Endodermal cell (in vitro differentiated cells): ENCODE measurements around the gene CHAT. TPM values are rescaled to one million over a fixed set of nuclear protein-coding genes. Genes with fewer than 3 reads are reported as not detected.

Experiments used
- DNase-seq: peaks from one replicate; pipeline ENCODE4 v3.0.0-alpha.2; 2017
- H3K27ac ChIP-seq: 2 replicates; pipeline ENCODE4 v1.5.1; 2013; ENCODE audit warnings: mild to moderate bottlenecking, low read depth, low read length, moderate library complexity
- H3K27me3 ChIP-seq: 2 replicates; pipeline ENCODE4 v1.6.1; 2013; ENCODE audit warnings: mild to moderate bottlenecking, low read length, moderate library complexity; ENCODE audit not compliant: insufficient read depth, control insufficient read depth, poor library complexity, severe bottlenecking
- H3K36me3 ChIP-seq: 2 replicates; pipeline ENCODE4 v1.7.0; 2013; ENCODE audit warnings: mild to moderate bottlenecking, low read length, moderate library complexity; ENCODE audit not compliant: control insufficient read depth, insufficient read depth
- H3K4me1 ChIP-seq: one replicate; pipeline ENCODE4 v1.7.0; 2013; ENCODE audit warnings: low read length; ENCODE audit not compliant: control insufficient read depth, insufficient read depth
- H3K4me3 ChIP-seq: 2 replicates; pipeline ENCODE4 v1.5.1; 2013; ENCODE audit warnings: mild to moderate bottlenecking, low read length, moderate library complexity
- H3K9ac ChIP-seq: 2 replicates; pipeline ENCODE4 v1.6.1; 2013; ENCODE audit warnings: mild to moderate bottlenecking, low read length, moderate library complexity; ENCODE audit not compliant: poor library complexity, severe bottlenecking; ENCODE audit errors: extremely low read depth
- H3K9me3 ChIP-seq: 2 replicates; pipeline ENCODE4 v1.6.1; 2013; ENCODE audit warnings: mild to moderate bottlenecking, low read length, moderate library complexity; ENCODE audit not compliant: control insufficient read depth
- H3K27ac Mint-ChIP-seq: 2 replicates; pipeline ENCODE4 v1.8.0; 2020; ENCODE audit warnings: mixed read lengths
- H3K27me3 Mint-ChIP-seq: 2 replicates; pipeline ENCODE4 v1.8.0; 2021; ENCODE audit warnings: mild to moderate bottlenecking, mixed read lengths; ENCODE audit not compliant: insufficient read depth
- H3K36me3 Mint-ChIP-seq: 2 replicates; pipeline ENCODE4 v1.8.0; 2020; ENCODE audit warnings: low read depth, mixed read lengths
- H3K4me1 Mint-ChIP-seq: 2 replicates; pipeline ENCODE4 v1.8.0; 2020; ENCODE audit warnings: mixed read lengths
- H3K4me3 Mint-ChIP-seq: 2 replicates; pipeline ENCODE4 v1.8.0; 2020; ENCODE audit warnings: mild to moderate bottlenecking, moderate library complexity, mixed read lengths
- H3K9me3 Mint-ChIP-seq: 2 replicates; pipeline ENCODE4 v1.8.0; 2020; ENCODE audit warnings: mild to moderate bottlenecking, mixed read lengths
- WGBS, 2 experiments: methylation state at CpG; one replicate each; pipeline versions ENCODE4 v1.1.5 to v1.1.7; 2013; ENCODE audit warnings: missing lambda C conversion rate in 2 of 2, mixed read lengths in 1 of 2; ENCODE audit not compliant: insufficient coverage in 1 of 2, insufficient read length in 1 of 2; 5-methylcytosine and 5-hydroxymethylcytosine counted together
- total RNA-seq, 2 donors: library from RNA; stranded (reverse); fragmentation: NEBNext Ultra II Directional in 1 of 2; extraction: Animal tissue kit (Norgen Biotek cat#: 25700) in 1 of 2; gene quantifications; 2 replicates in 1 of 2; 3 replicates in 1 of 2; pipeline ENCODE4 v1.2.1, GENCODE V29; 2021
- TF ChIP-seq, protein P1 (sequence below): fragments of 200-600 bp; sonication (generic); conservative IDR thresholded peaks from 2 replicates; pipeline ENCODE4 v1.5.0; 2021; ENCODE audit warnings: antibody characterized with exemption, mild to moderate bottlenecking

CHAT gene
- total RNA-seq, 2 donors from 2014 or later: not detected

DNA sequence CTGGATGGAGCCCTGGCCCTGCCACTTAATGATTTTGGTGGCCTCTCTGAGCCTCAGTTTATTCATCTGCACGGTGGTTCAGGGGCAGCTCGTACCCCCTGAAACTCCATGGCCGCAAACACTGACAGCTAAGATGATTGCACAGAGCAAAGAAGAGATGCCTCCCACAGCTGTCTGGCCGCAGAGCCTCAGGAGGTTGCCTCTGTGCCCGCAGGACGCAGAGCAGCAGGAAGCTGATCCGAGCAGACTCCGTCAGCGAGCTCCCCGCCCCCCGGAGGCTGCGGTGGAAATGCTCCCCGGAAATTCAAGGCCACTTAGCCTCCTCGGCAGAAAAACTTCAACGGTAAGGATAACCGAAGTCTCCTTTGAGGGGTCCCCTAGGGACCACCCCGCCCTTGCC, 35.5 kb downstream of the CHAT start:
- Mint-ChIP-seq H3K36me3 (no peaks in the 10 kb centered on the region), H3K27me3 (peaks cover 20% of the 10 kb centered on the region), H3K4me1 (peaks cover 16% of the 10 kb centered on the region), H3K27ac (no peak overlapping the region), H3K4me3 (no peak overlapping the region), H3K9me3 (no peaks in the 10 kb centered on the region)
- H3K9ac ChIP-seq: no peak overlapping the region
- H3K4me1 ChIP-seq: no peaks in the 10 kb centered on the region
- no peaks in the 10 kb centered on the region for H3K9me3 ChIP-seq
- TF ChIP-seq, protein P1, sequence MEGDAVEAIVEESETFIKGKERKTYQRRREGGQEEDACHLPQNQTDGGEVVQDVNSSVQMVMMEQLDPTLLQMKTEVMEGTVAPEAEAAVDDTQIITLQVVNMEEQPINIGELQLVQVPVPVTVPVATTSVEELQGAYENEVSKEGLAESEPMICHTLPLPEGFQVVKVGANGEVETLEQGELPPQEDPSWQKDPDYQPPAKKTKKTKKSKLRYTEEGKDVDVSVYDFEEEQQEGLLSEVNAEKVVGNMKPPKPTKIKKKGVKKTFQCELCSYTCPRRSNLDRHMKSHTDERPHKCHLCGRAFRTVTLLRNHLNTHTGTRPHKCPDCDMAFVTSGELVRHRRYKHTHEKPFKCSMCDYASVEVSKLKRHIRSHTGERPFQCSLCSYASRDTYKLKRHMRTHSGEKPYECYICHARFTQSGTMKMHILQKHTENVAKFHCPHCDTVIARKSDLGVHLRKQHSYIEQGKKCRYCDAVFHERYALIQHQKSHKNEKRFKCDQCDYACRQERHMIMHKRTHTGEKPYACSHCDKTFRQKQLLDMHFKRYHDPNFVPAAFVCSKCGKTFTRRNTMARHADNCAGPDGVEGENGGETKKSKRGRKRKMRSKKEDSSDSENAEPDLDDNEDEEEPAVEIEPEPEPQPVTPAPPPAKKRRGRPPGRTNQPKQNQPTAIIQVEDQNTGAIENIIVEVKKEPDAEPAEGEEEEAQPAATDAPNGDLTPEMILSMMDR: peak; percentile 39
- H3K27me3 ChIP-seq: no peaks in the 10 kb centered on the region
- 33 to 50% methylated on average over 2 to 17 of the region's 17 CpGs for WGBS, 2 experiments
- no peaks in the 10 kb centered on the region for H3K36me3 ChIP-seq
- H3K27ac ChIP-seq: no peak overlapping the region
- no peak overlapping the region for H3K4me3 ChIP-seq
- peak; percentile 77 for DNase-seq

DNA sequence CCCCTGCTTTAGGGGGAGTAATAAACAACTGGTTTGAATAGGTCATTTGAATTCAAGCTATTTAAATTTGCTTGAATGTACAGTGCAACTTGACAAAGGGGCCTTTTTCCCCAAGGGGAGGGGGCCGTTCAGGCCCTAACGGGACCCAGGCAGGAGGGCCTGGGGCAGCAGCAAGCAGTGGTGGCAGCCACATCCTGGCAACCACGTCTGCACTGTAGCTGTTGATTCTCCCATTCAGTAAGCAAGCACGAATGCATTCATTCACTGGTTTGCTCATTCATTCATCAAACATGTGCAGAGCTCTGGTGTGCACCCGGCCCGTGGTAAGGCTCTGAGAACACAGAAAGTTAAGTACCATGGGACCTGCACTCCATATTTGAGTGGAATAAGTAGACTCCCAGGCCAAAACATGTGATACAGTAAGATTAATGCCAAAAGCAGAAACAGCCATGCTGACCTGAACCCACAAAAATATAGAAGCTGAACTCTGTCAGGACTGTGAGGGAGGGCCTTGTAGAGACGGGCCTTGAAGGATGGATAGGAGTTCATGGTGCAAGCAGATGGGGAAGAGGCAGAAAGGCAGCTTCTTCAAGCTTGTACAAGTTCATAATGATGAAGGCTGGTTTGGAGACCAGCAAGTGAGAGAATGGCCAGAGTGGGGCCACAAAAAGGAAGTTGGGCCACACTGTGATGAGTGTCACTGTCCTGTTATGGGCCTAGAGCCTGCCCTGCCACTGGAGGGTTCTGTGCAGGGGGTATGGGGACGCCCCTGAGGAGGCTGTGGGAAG, 36.3 kb downstream of the CHAT start:
- TF ChIP-seq, protein P1: no peak
- peak; percentile 23 for DNase-seq
- Mint-ChIP-seq H3K27me3 (peaks cover 12% of the 10 kb centered on the region), H3K27ac (no peak overlapping the region), H3K36me3 (no peaks in the 10 kb centered on the region), H3K4me1 (peaks cover 16% of the 10 kb centered on the region), H3K4me3 (no peak overlapping the region), H3K9me3 (no peaks in the 10 kb centered on the region)
- Histone ChIP-seq H3K27me3 (no peaks in the 10 kb centered on the region), H3K9me3 (no peaks in the 10 kb centered on the region), H3K4me1 (no peaks in the 10 kb centered on the region), H3K4me3 (no peak overlapping the region), H3K36me3 (no peaks in the 10 kb centered on the region), H3K9ac (no peak overlapping the region), H3K27ac (no peak overlapping the region)
- WGBS, 2 experiments: 85 to 89% methylated on average over 5 to 8 of the region's 8 CpGs

DNA sequence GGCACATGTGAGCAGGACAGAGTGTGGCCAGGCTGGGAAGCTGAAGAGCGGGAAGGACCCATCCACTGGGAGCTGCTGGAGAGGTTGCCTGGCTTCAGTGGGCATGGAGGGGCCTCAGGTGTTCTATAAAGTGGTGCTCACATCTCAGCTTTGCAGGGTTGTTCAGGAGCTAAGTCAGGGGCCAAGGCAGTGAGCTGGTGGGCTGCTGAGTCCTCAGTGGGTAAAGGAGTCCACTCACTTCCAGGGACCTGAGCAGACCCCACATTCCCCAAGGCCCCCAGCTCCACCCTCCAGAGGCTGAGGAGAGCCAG, 36.8 kb downstream of the CHAT start:
- Mint-ChIP-seq H3K4me3 (no peak overlapping the region), H3K4me1 (peaks cover 16% of the 10 kb centered on the region), H3K27me3 (peaks cover 6% of the 10 kb centered on the region), H3K9me3 (no peaks in the 10 kb centered on the region), H3K27ac (no peak overlapping the region), H3K36me3 (no peaks in the 10 kb centered on the region)
- no peak overlapping the region for H3K9ac ChIP-seq
- no peak overlapping the region for H3K27ac ChIP-seq
- TF ChIP-seq, protein P1: no peak
- no peaks in the 10 kb centered on the region for H3K4me1 ChIP-seq
- H3K27me3 ChIP-seq: no peaks in the 10 kb centered on the region
- 90% methylated on average over 1 of the region's 1 CpG; no CpG with 5 or more reads in 1 of the 2 experiments for WGBS, 2 experiments
- H3K36me3 ChIP-seq: no peaks in the 10 kb centered on the region
- H3K9me3 ChIP-seq: no peaks in the 10 kb centered on the region
- H3K4me3 ChIP-seq: no peak overlapping the region
- no peak for DNase-seq
